ENCODE data around the gene PVRIG. TPM values are rescaled to one million over a fixed set of nuclear protein-coding genes. Genes with fewer than 3 reads are reported as not detected.

Gene PVRIG
- total and polyA plus RNA-seq, 2 of the 4 experiments (the other 2 are of a cell fraction), result not detected

DNA sequence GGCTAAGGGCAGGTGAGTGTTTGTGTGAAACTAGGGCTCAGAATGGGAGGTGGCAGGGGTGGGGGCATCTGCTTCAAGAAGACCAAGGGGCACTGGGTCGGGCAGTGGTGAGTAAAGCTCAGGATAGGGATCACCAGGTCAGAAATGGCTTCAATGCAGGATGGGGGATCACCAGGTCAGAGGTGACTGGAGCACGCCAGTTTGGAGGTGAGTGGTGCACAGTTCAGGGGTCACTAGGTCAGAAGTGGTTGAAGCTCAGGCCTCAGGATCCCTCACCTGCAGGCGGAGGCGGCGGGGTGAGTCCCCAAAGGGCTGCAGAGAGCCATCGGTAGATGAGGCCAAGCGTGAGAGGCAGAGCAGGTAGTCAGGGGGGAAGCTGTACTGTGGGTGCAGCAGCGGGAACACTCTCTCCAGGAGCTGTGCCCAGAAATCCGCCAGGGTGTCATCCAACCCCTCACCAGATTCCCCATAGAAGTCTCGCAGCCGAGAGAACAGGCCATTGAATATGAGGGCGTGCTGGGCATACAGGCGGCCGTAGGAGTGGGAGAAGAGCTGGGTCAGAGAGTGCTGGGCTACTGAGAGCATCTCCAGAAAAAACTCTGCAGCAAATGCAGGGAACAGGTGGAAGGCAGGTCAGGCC is 44.3 kb upstream of the PVRIG start:
- no peak overlapping the region for H3K18ac ChIP-seq (ENCODE audit: low read depth, low read length)
- TF ChIP-seq, protein P1, sequence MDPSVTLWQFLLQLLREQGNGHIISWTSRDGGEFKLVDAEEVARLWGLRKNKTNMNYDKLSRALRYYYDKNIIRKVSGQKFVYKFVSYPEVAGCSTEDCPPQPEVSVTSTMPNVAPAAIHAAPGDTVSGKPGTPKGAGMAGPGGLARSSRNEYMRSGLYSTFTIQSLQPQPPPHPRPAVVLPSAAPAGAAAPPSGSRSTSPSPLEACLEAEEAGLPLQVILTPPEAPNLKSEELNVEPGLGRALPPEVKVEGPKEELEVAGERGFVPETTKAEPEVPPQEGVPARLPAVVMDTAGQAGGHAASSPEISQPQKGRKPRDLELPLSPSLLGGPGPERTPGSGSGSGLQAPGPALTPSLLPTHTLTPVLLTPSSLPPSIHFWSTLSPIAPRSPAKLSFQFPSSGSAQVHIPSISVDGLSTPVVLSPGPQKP (IDR thresholded peaks at IDR 0.05; ENCODE audit: borderline replicate concordance, low read depth, low read length), result no peak
- TF ChIP-seq MAFK (IDR thresholded peaks at IDR 0.05; ENCODE audit: low read depth, low read length) (no peak), RFX5 (IDR thresholded peaks at IDR 0.05; ENCODE audit: low read depth, low read length) (no peak), MXI1 (IDR thresholded peaks at IDR 0.05; ENCODE audit: borderline replicate concordance, low read depth, low read length) (no peak), CEBPB (IDR thresholded peaks at IDR 0.05; ENCODE audit: low read depth, low read length) (no peak), BHLHE40 (IDR thresholded peaks at IDR 0.05; ENCODE audit: low read depth, low read length) (no peak), SMC3 (IDR thresholded peaks at IDR 0.05; ENCODE audit: low read depth, low read length) (no peak), RCOR1 (IDR thresholded peaks at IDR 0.05; ENCODE audit: insufficient replicate concordance, low read length) (no peak), RAD21 (IDR thresholded peaks at IDR 0.05; ENCODE audit: low read length) (no peak), FOS (IDR thresholded peaks at IDR 0.05; ENCODE audit: low read depth, low read length) (no peak), NFE2L2 (IDR thresholded peaks at IDR 0.05; ENCODE audit: low read depth, low read length) (no peak)
- TF ChIP-seq, protein P2, sequence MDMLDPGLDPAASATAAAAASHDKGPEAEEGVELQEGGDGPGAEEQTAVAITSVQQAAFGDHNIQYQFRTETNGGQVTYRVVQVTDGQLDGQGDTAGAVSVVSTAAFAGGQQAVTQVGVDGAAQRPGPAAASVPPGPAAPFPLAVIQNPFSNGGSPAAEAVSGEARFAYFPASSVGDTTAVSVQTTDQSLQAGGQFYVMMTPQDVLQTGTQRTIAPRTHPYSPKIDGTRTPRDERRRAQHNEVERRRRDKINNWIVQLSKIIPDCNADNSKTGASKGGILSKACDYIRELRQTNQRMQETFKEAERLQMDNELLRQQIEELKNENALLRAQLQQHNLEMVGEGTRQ (IDR thresholded peaks at IDR 0.05; ENCODE audit: low read depth, low read length), result no peak
- no peak overlapping the region for H4K91ac ChIP-seq (ENCODE audit: insufficient read depth, low read depth, low read length)
- H3K4me3 ChIP-seq (ENCODE audit: insufficient read depth, low read depth, low read length), result no peak overlapping the region
- H3K23ac ChIP-seq (ENCODE audit: low read depth, low read length), result no peak overlapping the region; the same call in 1 of the 2 replicates
- H3K14ac ChIP-seq (replicated peaks; ENCODE audit: low read depth, low read length), result no peak overlapping the region
- H3K79me1 ChIP-seq (ENCODE audit: low read depth in 1 of 2, low read length in 2 of 2), result peaks cover 16 to 22% of the 10 kb centered on the region in 2 experiments
- peak overlapping the region; percentile 56 for H2AK9ac ChIP-seq (replicated peaks; ENCODE audit: low read depth, low read length, poor library complexity)
- H2AK5ac ChIP-seq (ENCODE audit: low read depth, low read length), result no peak overlapping the region
- no peak for ATAC-seq (ENCODE audit: low read depth)
- no peak overlapping the region for H3K4me2 ChIP-seq (ENCODE audit: low read depth, low read length)
- ChIA-PET POLR2A (ENCODE audit: unreplicated experiment) (no interaction called here), CTCF (no interaction called here)
- H3K4ac ChIP-seq (ENCODE audit: low read depth, low read length), result no peak overlapping the region
- H3K9ac ChIP-seq (ENCODE audit: low read depth, low read length), result no peak overlapping the region
- no TSS peak for BruUV-seq (replicated peaks)
- no peaks in the 10 kb centered on the region for H3K9me3 ChIP-seq (ENCODE audit: control insufficient read depth, insufficient read depth, low read length)
- no peak overlapping the region for H3K27ac ChIP-seq (ENCODE audit: insufficient read depth, low read length)
- no peak overlapping the region for H3K56ac ChIP-seq (ENCODE audit: extremely low read depth, insufficient read depth, low read length)
- in situ Hi-C loops (cut with MboI; ENCODE audit: low sequenced_read_pairs) (no loop called here), intact Hi-C loops (cut with micrococcal nuclease) (no loop called here), dilution Hi-C loops (cut with HindIII; ENCODE audit: low sequenced_read_pairs, unreplicated experiment) (no loop called here)
- H3K4me1 ChIP-seq (ENCODE audit: control insufficient read depth, insufficient read depth, low read length), result peaks cover 5% of the 10 kb centered on the region
- no peaks in the 10 kb centered on the region for H3K27me3 ChIP-seq (ENCODE audit: control insufficient read depth, insufficient read depth, low read length)
- 0 out of 2 replicates have a peak, but pooled peaks cover under 1% of the 10 kb centered on the region for H3K9me1 ChIP-seq (ENCODE audit: insufficient read depth, low read length)
- no peak overlapping the region for H2BK20ac ChIP-seq (ENCODE audit: low read depth, low read length)
- H2AFZ ChIP-seq (replicated peaks; ENCODE audit: low read length, poor library complexity), result no peak overlapping the region
- H2BK5ac ChIP-seq (ENCODE audit: low read depth, low read length, poor library complexity, severe bottlenecking), result no peak overlapping the region
- no peak for DNase-seq
- no peak overlapping the region for H4K5ac ChIP-seq (ENCODE audit: low read depth, low read length)
- H4K8ac ChIP-seq (ENCODE audit: low read depth in 2 of 2, low read length in 2 of 2), result no peak overlapping the region
- H3K36me3 ChIP-seq (ENCODE audit: control insufficient read depth, insufficient read depth, low read length), result peaks cover 13% of the 10 kb centered on the region
- no peaks in the 10 kb centered on the region for H4K20me1 ChIP-seq (ENCODE audit: insufficient read depth, low read length)
- 92% methylated on average over 8 of the region's 14 CpGs; no CpG with 5 or more reads in 1 of the 2 experiments for WGBS, 2 experiments (ENCODE audit: extremely low coverage in 2 of 2, insufficient read length in 1 of 2)
- H2BK15ac ChIP-seq (ENCODE audit: low read depth, low read length), result no peak overlapping the region
- no peak overlapping the region for H2BK120ac ChIP-seq (ENCODE audit: low read depth, low read length)

Measured in IMR-90 (cell line).